PC-9 (cell line): Measurements from ENCODE around the gene MRFAP1.

Source experiments
- CTCF ChIP-seq: fragments of 200-600 bp; sonication (generic); conservative IDR thresholded peaks from 2 replicates; pipeline ENCODE4 v1.6.1; 2017; ENCODE audit warnings: mixed run types, antibody characterized with exemption, mild to moderate bottlenecking, moderate library complexity
- EZH2 ChIP-seq: fragments of 200-600 bp; sonication (generic); IDR thresholded peaks from 2 replicates; pipeline ENCODE4 v1.8.0; 2017; ENCODE audit warnings: antibody characterized with exemption, low read depth

DNA sequence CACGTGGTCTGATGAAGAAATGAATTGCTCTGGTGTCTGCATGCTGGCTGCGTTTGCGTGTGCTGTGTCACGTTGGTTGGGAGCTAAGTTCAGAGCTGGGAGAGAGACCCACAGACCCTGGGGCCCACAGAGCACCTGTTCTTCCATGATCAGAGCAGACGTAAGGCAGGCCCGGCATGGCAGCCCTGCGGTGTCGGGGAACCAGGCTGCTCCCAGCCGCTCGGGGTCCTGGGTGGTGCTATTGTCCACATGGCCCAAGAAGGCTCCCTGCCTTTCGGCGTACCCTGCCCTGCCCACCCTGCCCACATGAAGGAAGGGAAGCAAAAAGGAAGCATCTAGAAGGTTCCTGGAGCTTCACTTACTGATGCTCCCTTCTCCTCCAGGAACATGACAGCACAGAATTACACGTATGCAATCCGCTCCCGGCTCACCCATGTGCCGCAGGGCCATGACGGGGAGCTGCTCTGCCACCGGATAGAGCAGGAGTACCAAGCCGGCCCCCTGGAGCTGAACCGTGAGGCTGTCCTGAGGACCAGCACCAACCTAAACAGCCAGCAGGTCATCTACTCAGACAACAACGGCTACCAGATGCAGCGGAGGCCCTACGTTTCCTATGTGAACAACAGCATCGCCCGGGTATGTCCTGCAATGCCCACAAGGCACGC, 30.9 kb upstream of the MRFAP1 start:
- TF ChIP-seq CTCF (no peak), EZH2 (no peak)
